Spleen (tissue), 7 donors: ENCODE results near the gene OR2T1.
"Not testable (repeated sequence)": the region's sequence is repeated elsewhere in the genome, so short reads cannot be mapped to it uniquely, and the experiment has no call there.

ENCODE experiments used
- CTCF ChIP-seq, 11 experiments: fragments of 200-600 bp in 7 of 11; fragments of 450-650 bp in 4 of 11; sonication (generic) in 4 of 11; IDR thresholded peaks in 8 of 11; conservative IDR thresholded peaks in 3 of 11; 1 replicate in 7 of 11; 2 replicates in 4 of 11; pipeline versions ENCODE4 v1.4.0 to v1.8.0; 2016 to 2021; ENCODE audit warnings: antibody characterized with exemption in 11 of 11, inconsistent platforms in 4 of 11, mild to moderate bottlenecking in 1 of 11
- POLR2A ChIP-seq, 3 donors: fragments of 450-650 bp; IDR thresholded peaks; one replicate each; pipeline ENCODE4 v1.5.1; 2017; ENCODE audit warnings: antibody characterized with exemption in 3 of 3, mild to moderate bottlenecking in 1 of 3
- donor health status: DM: no; HTN: no; CAD: no; lungs with moderate emphysema.
- donor health status: DM: no; HTN: no; CAD: no.
- donor health status: DM: no; HTN: no; CAD: no.

- not testable (repeated sequence) for TF ChIP-seq POLR2A (IDR thresholded peaks at IDR 0.05); CTCF (IDR thresholded peaks at IDR 0.05 in 8 of 11, conservative IDR thresholded peaks at IDR 0.05 in 3 of 11)
Observed at GRCh38 chr1:248456635-248457034, 53.8 kb downstream of the OR2T1 start.
